Fibroblast of the aortic adventitia (primary cell): Measurements from ENCODE around the gene ENPP7. TPM values are rescaled to one million over a fixed set of nuclear protein-coding genes. Genes with fewer than 3 reads are reported as not detected.

Source experiments
- DNase-seq: peaks from one replicate; pipeline ENCODE4 v3.0.0-alpha.2; 2010; ENCODE audit warnings: low read depth
- H3K4me3 ChIP-seq: 2 replicates; pipeline ENCODE4 v1.5.1; 2011; ENCODE audit warnings: low read depth, mild to moderate bottlenecking, control low read depth, low read length, moderate library complexity
- CTCF ChIP-seq: IDR thresholded peaks from 2 replicates; pipeline ENCODE4 v1.5.1; 2011; ENCODE audit warnings: mild to moderate bottlenecking, low read length, control low read depth, inconsistent platforms; ENCODE audit not compliant: insufficient read depth
- total RNA-seq: library from RNA; depleted of rRNA; stranded (reverse); fragments of >200 nt; gene quantifications from 2 replicates; pipeline ENCODE4 v1.2.3, GENCODE V29; 2012; ENCODE audit warnings: low replicate concordance

Gene ENPP7
- total RNA-seq, 1 donor: not detected

- TF ChIP-seq CTCF: no peak
- DNase-seq: no peak
- no peak overlapping the region for H3K4me3 ChIP-seq
These were observed 53.7 kb downstream of the ENPP7 start for GRCh38 chr17:79784353-79785016.

GRCh38 chr17:79785017-79785899 lies 54.5 kb downstream of the ENPP7 start:
- DNase-seq: no peak
- no peak overlapping the region for H3K4me3 ChIP-seq
- TF ChIP-seq CTCF: no peak

- DNase-seq: no peak
- no peak for TF ChIP-seq CTCF
- no peak overlapping the region for H3K4me3 ChIP-seq
These were observed 55.4 kb downstream of the ENPP7 start for GRCh38 chr17:79785900-79786810.

GRCh38 chr17:79786930-79787643 lies 56.3 kb downstream of the ENPP7 start:
- TF ChIP-seq CTCF: no peak
- H3K4me3 ChIP-seq: no peak overlapping the region
- no peak for DNase-seq

- H3K4me3 ChIP-seq: no peak overlapping the region
- no peak for DNase-seq
These were observed 57.7 kb downstream of the ENPP7 start for GRCh38 chr17:79788455-79788854.

More at GRCh38 chr17:79788455-79788854, 57.7 kb downstream of the ENPP7 start:
- no peak for TF ChIP-seq CTCF
